IMR-90 (cell line): Measurements from ENCODE around the gene DCLRE1A. TPM values are rescaled to one million over a fixed set of nuclear protein-coding genes. Genes with fewer than 3 reads are reported as not detected.

ENCODE experiments used
- ATAC-seq: fragments of 200-7000 bp; cut with Tn5 transposase; 2 replicates; pipeline ENCODE4 v1.9.1; 2020; ENCODE audit warnings: low read depth, mild to moderate bottlenecking, moderate library complexity
- BruUV-seq: library from RNA; stranded (reverse); fragments of 400-500 nt; replicated peaks from 2 replicates; lab custom pipeline; 2021; lab: Mats Ljungman, UMichigan
- CTCF ChIA-PET: fragments of 300-600 bp; formaldehyde crosslinking; extraction: SDS; loops from one replicate; lab custom pipeline; 2021; ENCODE audit warnings: antibody characterized with exemption; lab: Yijun Ruan, JAX
- POLR2A ChIA-PET: fragments of 300-600 bp; sonication (Branson Sonifier 250); formaldehyde crosslinking; loops from one replicate; lab custom pipeline; 2022; ENCODE audit warnings: antibody characterized with exemption; ENCODE audit not compliant: unreplicated experiment; lab: Charles Lee
- DNase-seq: peaks from one replicate; pipeline ENCODE4 v3.0.0; 2013
- H2AFZ ChIP-seq: replicated peaks from 2 replicates; pipeline ENCODE3; 2013; ENCODE audit warnings: low read length, mild to moderate bottlenecking; ENCODE audit not compliant: poor library complexity
- H2AK5ac ChIP-seq: 2 replicates; pipeline ENCODE4 v1.6.1; 2013; ENCODE audit warnings: low read depth, low read length, inconsistent platforms
- H2AK9ac ChIP-seq: replicated peaks from 2 replicates; pipeline ENCODE3; 2013; ENCODE audit warnings: mild to moderate bottlenecking, low read depth, low read length, moderate library complexity; ENCODE audit not compliant: poor library complexity
- H2BK120ac ChIP-seq: 2 replicates; pipeline ENCODE4 v1.6.1; 2013; ENCODE audit warnings: low read depth, low read length, inconsistent platforms
- H2BK15ac ChIP-seq: 3 replicates; pipeline ENCODE4 v1.6.1; 2013; ENCODE audit warnings: low read depth, low read length, inconsistent platforms
- H2BK20ac ChIP-seq: 2 replicates; pipeline ENCODE4 v1.6.1; 2013; ENCODE audit warnings: low read depth, mild to moderate bottlenecking, inconsistent platforms, low read length, moderate library complexity
- H2BK5ac ChIP-seq: 2 replicates; pipeline ENCODE4 v1.6.1; 2013; ENCODE audit warnings: mild to moderate bottlenecking, low read depth, low read length, inconsistent platforms; ENCODE audit not compliant: poor library complexity, severe bottlenecking
- H3K14ac ChIP-seq: replicated peaks from 2 replicates; pipeline ENCODE4 v1.6.1; 2013; ENCODE audit warnings: low read depth, low read length, inconsistent platforms
- H3K18ac ChIP-seq: 2 replicates; pipeline ENCODE4 v1.6.1; 2013; ENCODE audit warnings: low read depth, low read length, control low read depth
- H3K23ac ChIP-seq: 2 replicates; pipeline ENCODE4 v1.6.1; 2013; ENCODE audit warnings: low read depth, low read length, inconsistent platforms
- H3K27ac ChIP-seq: 2 replicates; pipeline ENCODE4 v1.5.1; 2013; ENCODE audit warnings: mild to moderate bottlenecking, control low read depth, low read length; ENCODE audit not compliant: insufficient read depth
- H3K27me3 ChIP-seq: 2 replicates; pipeline ENCODE4 v1.6.1; 2013; ENCODE audit warnings: low read length; ENCODE audit not compliant: control insufficient read depth, insufficient read depth
- H3K36me3 ChIP-seq: 2 replicates; pipeline ENCODE4 v1.6.1; 2013; ENCODE audit warnings: low read length, mixed read lengths; ENCODE audit not compliant: control insufficient read depth, insufficient read depth
- H3K4ac ChIP-seq: 2 replicates; pipeline ENCODE4 v1.6.1; 2013; ENCODE audit warnings: low read depth, low read length, inconsistent platforms
- H3K4me1 ChIP-seq: 2 replicates; pipeline ENCODE4 v1.6.1; 2013; ENCODE audit warnings: low read length, mixed read lengths; ENCODE audit not compliant: control insufficient read depth, insufficient read depth
- H3K4me2 ChIP-seq: 2 replicates; pipeline ENCODE4 v1.6.1; 2013; ENCODE audit warnings: low read depth, mild to moderate bottlenecking, control low read depth, low read length, moderate library complexity
- H3K4me3 ChIP-seq: 2 replicates; pipeline ENCODE4 v1.5.1; 2013; ENCODE audit warnings: low read depth, mild to moderate bottlenecking, control low read depth, low read length, moderate library complexity; ENCODE audit not compliant: insufficient read depth
- H3K56ac ChIP-seq: 2 replicates; pipeline ENCODE4 v1.6.1; 2013; ENCODE audit warnings: low read length, inconsistent platforms; ENCODE audit not compliant: insufficient read depth; ENCODE audit errors: extremely low read depth
- H3K79me1 ChIP-seq, 2 experiments: 2 replicates each; pipeline ENCODE4 v1.6.1; 2013; ENCODE audit warnings: low read length in 2 of 2, inconsistent platforms in 1 of 2, low read depth in 1 of 2
- H3K9ac ChIP-seq: 2 replicates; pipeline ENCODE4 v1.6.1; 2013; ENCODE audit warnings: low read depth, low read length, control low read depth
- H3K9me1 ChIP-seq: 2 replicates; pipeline ENCODE4 v1.6.1; 2013; ENCODE audit warnings: low read length, inconsistent platforms; ENCODE audit not compliant: insufficient read depth
- H3K9me3 ChIP-seq: 2 replicates; pipeline ENCODE4 v1.6.1; 2013; ENCODE audit warnings: low read length; ENCODE audit not compliant: control insufficient read depth, insufficient read depth
- H4K20me1 ChIP-seq: 2 replicates; pipeline ENCODE4 v1.6.1; 2013; ENCODE audit warnings: low read length, inconsistent platforms; ENCODE audit not compliant: insufficient read depth
- H4K5ac ChIP-seq: 2 replicates; pipeline ENCODE4 v1.6.1; 2013; ENCODE audit warnings: mild to moderate bottlenecking, low read depth, low read length, control low read depth
- H4K8ac ChIP-seq, 2 experiments: 2 replicates each; pipeline ENCODE4 v1.6.1; 2013; ENCODE audit warnings: low read depth in 2 of 2, low read length in 2 of 2, control low read depth in 1 of 2, inconsistent platforms in 1 of 2
- H4K91ac ChIP-seq: 2 replicates; pipeline ENCODE4 v1.6.1; 2013; ENCODE audit warnings: low read depth, low read length, inconsistent platforms; ENCODE audit not compliant: insufficient read depth
- BHLHE40 ChIP-seq: fragments of 150-350 bp; IDR thresholded peaks from 2 replicates; pipeline ENCODE4 v1.6.1; 2016; ENCODE audit warnings: mild to moderate bottlenecking, low read depth, low read length
- CEBPB ChIP-seq: IDR thresholded peaks from 2 replicates; pipeline ENCODE4 v1.6.1; 2012; ENCODE audit warnings: low read depth, low read length, improper control_type of control experiment
- CHD1 ChIP-seq: IDR thresholded peaks from 2 replicates; pipeline ENCODE4 v1.6.1; 2012; ENCODE audit warnings: low read depth, low read length, improper control_type of control experiment
- FOS ChIP-seq: fragments of 150-350 bp; IDR thresholded peaks from 2 replicates; pipeline ENCODE4 v1.6.1; 2016; ENCODE audit warnings: low read depth, low read length
- MAZ ChIP-seq: IDR thresholded peaks from 2 replicates; pipeline ENCODE4 v1.6.1; 2012; ENCODE audit warnings: low read depth, mild to moderate bottlenecking, low read length, improper control_type of control experiment, moderate library complexity, borderline replicate concordance
- MXI1 ChIP-seq: IDR thresholded peaks from 2 replicates; pipeline ENCODE4 v1.6.1; 2012; ENCODE audit warnings: low read depth, mild to moderate bottlenecking, low read length, moderate library complexity, borderline replicate concordance
- NFE2L2 ChIP-seq: fragments of 150-350 bp; IDR thresholded peaks from 2 replicates; pipeline ENCODE4 v1.6.1; 2016; ENCODE audit warnings: low read depth, mild to moderate bottlenecking, low read length
- POLR2A ChIP-seq: IDR thresholded peaks from 2 replicates; pipeline ENCODE4 v1.6.1; 2012; ENCODE audit warnings: mild to moderate bottlenecking, low read depth, low read length
- RAD21 ChIP-seq: IDR thresholded peaks from 2 replicates; pipeline ENCODE4 v1.6.1; 2012; ENCODE audit warnings: low read length, improper control_type of control experiment
- RCOR1 ChIP-seq: IDR thresholded peaks from 2 replicates; pipeline ENCODE4 v1.6.1; 2012; ENCODE audit warnings: mild to moderate bottlenecking, low read length, improper control_type of control experiment; ENCODE audit not compliant: insufficient replicate concordance
- RFX5 ChIP-seq: IDR thresholded peaks from 2 replicates; pipeline ENCODE4 v1.8.0; 2012; ENCODE audit warnings: low read depth, mild to moderate bottlenecking, low read length, moderate library complexity
- SMC3 ChIP-seq: fragments of 150-350 bp; IDR thresholded peaks from 2 replicates; pipeline ENCODE4 v1.6.1; 2016; ENCODE audit warnings: low read depth, mild to moderate bottlenecking, antibody characterized with exemption, low read length, moderate library complexity
- WGBS, 2 experiments: methylation state at CpG; one replicate each; pipeline versions ENCODE4 v1.1.5 to v1.1.7; 2013; ENCODE audit warnings: missing lambda C conversion rate in 2 of 2; ENCODE audit not compliant: insufficient read length in 1 of 2; ENCODE audit errors: extremely low coverage in 2 of 2; 5-methylcytosine and 5-hydroxymethylcytosine counted together
- dilution Hi-C: fragments of 300-500 bp; cut with HindIII; formaldehyde crosslinking; loops from one replicate; pipeline ENCODE4 v1.14.3; 2018; ENCODE audit warnings: low sequenced_read_pairs; ENCODE audit not compliant: unreplicated experiment
- in situ Hi-C: fragments of 300-500 bp; cut with MboI; formaldehyde crosslinking; loops from 3 replicates; pipeline ENCODE4 v1.14.3; 2019; ENCODE audit warnings: low sequenced_read_pairs, inconsistent platforms, mixed read lengths
- intact Hi-C: fragments of 100-400 bp; cut with micrococcal nuclease; formaldehyde crosslinking; loops from 2 replicates; pipeline ENCODE4 v1.10.0; 2022
- polyA plus RNA-seq, 3 experiments: library from polyadenylated mRNA; depleted of rRNA; stranded (reverse); fragments of >200 nt; gene quantifications; 2 replicates each; pipeline ENCODE4 v1.2.3, GENCODE V29; 2012; ENCODE audit warnings: low replicate concordance in 1 of 3
- total RNA-seq: library from RNA; depleted of rRNA; stranded (reverse); fragments of >200 nt; gene quantifications from 2 replicates; pipeline ENCODE4 v1.2.3, GENCODE V29; 2012
- TF ChIP-seq, protein P1 (sequence below): fragments of 150-350 bp; IDR thresholded peaks from 2 replicates; pipeline ENCODE4 v1.6.1; 2017; ENCODE audit warnings: mild to moderate bottlenecking, antibody characterized with exemption, low read length, low read depth
- TF ChIP-seq, protein P2 (sequence below): fragments of 150-350 bp; IDR thresholded peaks from 2 replicates; pipeline ENCODE4 v1.6.1; 2016; ENCODE audit warnings: low read depth, mild to moderate bottlenecking, low read length, moderate library complexity, borderline replicate concordance
- TF ChIP-seq, protein P3 (sequence below): conservative IDR thresholded peaks from 2 replicates; pipeline ENCODE4 v1.5.1; 2012; ENCODE audit warnings: mild to moderate bottlenecking, low read depth, low read length, improper control_type of control experiment

DCLRE1A gene
- total and polyA plus RNA-seq, 2 of the 4 experiments (the other 2 are of a cell fraction) = 3.1 to 6.3 TPM

GRCh38 chr10:113856563-113856962 lies 2.7 kb upstream of the DCLRE1A start:
- Histone ChIP-seq H3K9me3 (no peaks in the 10 kb centered on the region), H3K27ac (no peak overlapping the region), H3K36me3 (peaks cover 2% of the 10 kb centered on the region; the same call in 1 of the 2 replicates), H4K20me1 (no peaks in the 10 kb centered on the region), H3K79me1 (peaks cover 17 to 29% of the 10 kb centered on the region in 2 experiments), H2AK5ac (no peak overlapping the region), H4K8ac (no peak overlapping the region), H4K5ac (no peak overlapping the region), H2BK5ac (no peak overlapping the region), H2AK9ac (no peak overlapping the region), H3K4me2 (peak overlapping the region; percentile 44; the same call in 1 of the 2 replicates), H4K91ac (no peak overlapping the region), H2BK120ac (no peak overlapping the region), H3K14ac (no peak overlapping the region), H2AFZ (no peak overlapping the region), H3K4me1 (peaks cover 2% of the 10 kb centered on the region; the same call in 1 of the 2 replicates), H3K27me3 (no peaks in the 10 kb centered on the region), H3K18ac (no peak overlapping the region), H3K4me3 (no peak overlapping the region), H3K9ac (no peak overlapping the region), H3K56ac (no peak overlapping the region), H3K23ac (no peak overlapping the region), H3K9me1 (no peaks in the 10 kb centered on the region), H2BK15ac (no peak overlapping the region), H2BK20ac (no peak overlapping the region), H3K4ac (no peak overlapping the region)
- CTCF ChIA-PET = no interaction called here
- dilution Hi-C loops (no loop called here), intact Hi-C loops (no loop called here), in situ Hi-C loops (no loop called here)
- ATAC-seq (no peak), DNase-seq (no peak)
- BruUV-seq = no TSS peak
- WGBS, 2 experiments = no CpG with 5 or more reads among the region's 1 CpG
- POLR2A ChIA-PET = no interaction called here
- TF ChIP-seq RAD21 = no peak
- TF ChIP-seq POLR2A = no peak
- no peak for TF ChIP-seq MXI1
- TF ChIP-seq RFX5 = no peak
- TF ChIP-seq NFE2L2 = no peak
- TF ChIP-seq CEBPB = no peak
- TF ChIP-seq, protein P1, sequence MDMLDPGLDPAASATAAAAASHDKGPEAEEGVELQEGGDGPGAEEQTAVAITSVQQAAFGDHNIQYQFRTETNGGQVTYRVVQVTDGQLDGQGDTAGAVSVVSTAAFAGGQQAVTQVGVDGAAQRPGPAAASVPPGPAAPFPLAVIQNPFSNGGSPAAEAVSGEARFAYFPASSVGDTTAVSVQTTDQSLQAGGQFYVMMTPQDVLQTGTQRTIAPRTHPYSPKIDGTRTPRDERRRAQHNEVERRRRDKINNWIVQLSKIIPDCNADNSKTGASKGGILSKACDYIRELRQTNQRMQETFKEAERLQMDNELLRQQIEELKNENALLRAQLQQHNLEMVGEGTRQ = no peak
- TF ChIP-seq SMC3 = no peak
- no peak for TF ChIP-seq FOS
- no peak for TF ChIP-seq MAZ
- TF ChIP-seq, protein P2, sequence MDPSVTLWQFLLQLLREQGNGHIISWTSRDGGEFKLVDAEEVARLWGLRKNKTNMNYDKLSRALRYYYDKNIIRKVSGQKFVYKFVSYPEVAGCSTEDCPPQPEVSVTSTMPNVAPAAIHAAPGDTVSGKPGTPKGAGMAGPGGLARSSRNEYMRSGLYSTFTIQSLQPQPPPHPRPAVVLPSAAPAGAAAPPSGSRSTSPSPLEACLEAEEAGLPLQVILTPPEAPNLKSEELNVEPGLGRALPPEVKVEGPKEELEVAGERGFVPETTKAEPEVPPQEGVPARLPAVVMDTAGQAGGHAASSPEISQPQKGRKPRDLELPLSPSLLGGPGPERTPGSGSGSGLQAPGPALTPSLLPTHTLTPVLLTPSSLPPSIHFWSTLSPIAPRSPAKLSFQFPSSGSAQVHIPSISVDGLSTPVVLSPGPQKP = no peak
- no peak for TF ChIP-seq RCOR1
- no peak for TF ChIP-seq BHLHE40
- TF ChIP-seq, protein P3, sequence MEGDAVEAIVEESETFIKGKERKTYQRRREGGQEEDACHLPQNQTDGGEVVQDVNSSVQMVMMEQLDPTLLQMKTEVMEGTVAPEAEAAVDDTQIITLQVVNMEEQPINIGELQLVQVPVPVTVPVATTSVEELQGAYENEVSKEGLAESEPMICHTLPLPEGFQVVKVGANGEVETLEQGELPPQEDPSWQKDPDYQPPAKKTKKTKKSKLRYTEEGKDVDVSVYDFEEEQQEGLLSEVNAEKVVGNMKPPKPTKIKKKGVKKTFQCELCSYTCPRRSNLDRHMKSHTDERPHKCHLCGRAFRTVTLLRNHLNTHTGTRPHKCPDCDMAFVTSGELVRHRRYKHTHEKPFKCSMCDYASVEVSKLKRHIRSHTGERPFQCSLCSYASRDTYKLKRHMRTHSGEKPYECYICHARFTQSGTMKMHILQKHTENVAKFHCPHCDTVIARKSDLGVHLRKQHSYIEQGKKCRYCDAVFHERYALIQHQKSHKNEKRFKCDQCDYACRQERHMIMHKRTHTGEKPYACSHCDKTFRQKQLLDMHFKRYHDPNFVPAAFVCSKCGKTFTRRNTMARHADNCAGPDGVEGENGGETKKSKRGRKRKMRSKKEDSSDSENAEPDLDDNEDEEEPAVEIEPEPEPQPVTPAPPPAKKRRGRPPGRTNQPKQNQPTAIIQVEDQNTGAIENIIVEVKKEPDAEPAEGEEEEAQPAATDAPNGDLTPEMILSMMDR = no peak
- TF ChIP-seq CHD1 = no peak
